GM12891 (cell line): ENCODE measurements around the gene PICALM.

Source experiments
- PAX5 ChIP-seq: IDR thresholded peaks from 2 replicates; pipeline ENCODE4 v1.6.1; 2011; ENCODE audit warnings: low read length, moderate library complexity, mild to moderate bottlenecking; ENCODE audit not compliant: insufficient read depth, severe bottlenecking
- POLR2A ChIP-seq: IDR thresholded peaks from 2 replicates; pipeline ENCODE4 v1.6.1; 2011; ENCODE audit warnings: low read depth, low read length, control low read depth
- POLR2AphosphoS5 ChIP-seq: IDR thresholded peaks from 2 replicates; pipeline ENCODE4 v1.6.1; 2011; ENCODE audit warnings: low read depth, low read length, control low read depth
- POU2F2 ChIP-seq: IDR thresholded peaks from 2 replicates; pipeline ENCODE4 v1.6.1; 2011; ENCODE audit warnings: low read depth, mild to moderate bottlenecking, control low read depth, low read length, moderate library complexity
- SPI1 ChIP-seq: IDR thresholded peaks from 2 replicates; pipeline ENCODE4 v1.6.1; 2011; ENCODE audit warnings: low read depth, low read length, control low read depth
- TAF1 ChIP-seq: IDR thresholded peaks from 2 replicates; pipeline ENCODE4 v1.6.1; 2011; ENCODE audit warnings: low read depth, low read length, control low read depth

- TF ChIP-seq POLR2A, result no peak
- no peak for TF ChIP-seq POLR2AphosphoS5
- TF ChIP-seq POU2F2, result no peak
- no peak for TF ChIP-seq TAF1
- TF ChIP-seq SPI1, result no peak
- TF ChIP-seq PAX5, result no peak
Observed at GRCh38 chr11:85967457-85967856, 101.4 kb downstream of the PICALM start.
